Measurements from ENCODE around the gene THBS2.

The THBS2 gene

DNA sequence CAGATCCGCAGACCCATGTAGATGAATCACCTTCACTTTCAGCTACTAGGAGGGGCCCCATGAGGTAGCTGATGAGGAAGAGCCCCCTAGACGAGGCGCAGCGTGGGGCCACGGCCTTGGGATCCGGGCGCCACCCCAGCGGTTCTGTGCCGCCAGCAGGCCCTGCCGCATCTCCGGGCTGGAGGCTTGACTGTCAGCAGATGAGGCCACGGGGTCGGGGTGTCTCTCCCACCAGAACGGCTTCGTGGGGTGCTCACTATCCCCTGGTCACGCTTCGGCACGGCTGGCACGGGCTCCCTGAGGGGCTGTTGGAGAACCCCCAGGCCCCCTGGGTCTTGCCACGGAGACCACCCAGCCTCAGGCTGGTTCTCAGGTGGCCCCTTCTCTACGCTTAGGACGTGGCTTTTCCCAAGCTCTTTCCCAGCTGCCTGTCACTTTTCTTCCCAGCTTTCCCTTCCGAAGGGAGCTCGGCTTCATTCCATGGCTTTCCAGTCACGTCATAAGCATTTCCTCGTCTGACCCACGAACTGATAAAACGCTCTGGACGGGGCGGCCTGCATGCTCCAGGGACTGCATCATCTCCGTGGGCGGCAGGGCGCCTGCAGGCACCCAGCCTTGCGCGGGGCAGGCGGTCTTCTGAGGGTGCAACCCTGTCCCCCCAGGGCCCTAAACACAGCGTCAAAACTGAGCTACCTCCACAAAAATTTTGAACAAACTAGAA lies 85.9 kb downstream of the THBS2 start:
- Histone ChIP-seq H3K4me1 (ENCODE audit: control insufficient read depth in 1 of 2, insufficient read depth in 2 of 2, low read length in 2 of 2) (no peaks in the 10 kb centered on the region), H3K36me3 (ENCODE audit: control insufficient read depth in 1 of 2, insufficient read depth in 2 of 2, low read length in 2 of 2) (no peaks in the 10 kb centered on the region), H3K9me3 (ENCODE audit: control insufficient read depth in 1 of 2, low read length in 2 of 2) (no peaks in the 10 kb centered on the region), H3K4me3 (ENCODE audit: low read depth in 1 of 2, low read length in 2 of 2) (no peak overlapping the region), H3K27me3 (ENCODE audit: low read depth, low read length) (no peaks in the 10 kb centered on the region), H3K27ac (ENCODE audit: low read length) (no peak overlapping the region)

DNA sequence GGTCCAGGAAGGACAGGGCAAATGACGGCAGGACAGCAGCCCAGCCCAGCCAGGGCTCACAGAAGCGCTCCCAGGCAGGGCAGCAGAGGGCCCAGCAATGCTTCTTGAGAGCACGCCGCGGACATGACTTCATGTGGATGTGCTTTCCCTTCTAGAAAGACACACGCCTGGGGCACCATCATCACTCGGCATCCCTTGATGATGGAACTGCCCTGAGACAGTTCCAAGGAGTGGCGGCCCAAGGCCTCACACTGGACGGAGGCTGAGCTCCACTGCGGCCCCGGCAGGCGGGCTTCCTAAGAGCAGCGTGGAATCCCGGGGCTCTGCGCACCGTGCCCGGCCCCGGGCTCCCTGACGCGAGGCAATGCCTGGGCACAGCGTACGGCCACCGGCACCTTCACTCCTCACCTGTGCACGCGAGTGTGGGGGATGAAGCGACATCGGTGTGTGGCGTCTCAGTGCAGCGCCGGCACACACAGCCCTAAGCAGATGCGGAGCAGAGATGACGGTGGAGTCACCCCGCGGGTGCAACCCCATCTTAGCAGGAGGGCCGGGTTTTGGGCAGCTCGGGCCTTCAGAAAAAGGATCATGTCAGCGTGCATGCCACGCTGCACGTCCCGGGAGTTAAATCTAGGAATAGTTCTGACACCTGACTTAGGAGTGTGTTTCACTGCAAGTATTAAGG lies 86.6 kb downstream of the THBS2 start:
- H3K27ac ChIP-seq (ENCODE audit: low read length), result no peak overlapping the region
- no peaks in the 10 kb centered on the region for H3K9me3 ChIP-seq (ENCODE audit: control insufficient read depth in 1 of 2, low read length in 2 of 2)
- H3K4me3 ChIP-seq (ENCODE audit: low read depth in 1 of 2, low read length in 2 of 2), result no peak overlapping the region
- no peaks in the 10 kb centered on the region for H3K27me3 ChIP-seq (ENCODE audit: low read depth, low read length)
- H3K4me1 ChIP-seq (ENCODE audit: control insufficient read depth in 1 of 2, insufficient read depth in 2 of 2, low read length in 2 of 2), result no peaks in the 10 kb centered on the region
- no peaks in the 10 kb centered on the region for H3K36me3 ChIP-seq (ENCODE audit: control insufficient read depth in 1 of 2, insufficient read depth in 2 of 2, low read length in 2 of 2)

Data from muscle layer of duodenum (tissue), 2 donors.